ENCODE measurements around the gene CDKAL1.

The CDKAL1 gene

DNA sequence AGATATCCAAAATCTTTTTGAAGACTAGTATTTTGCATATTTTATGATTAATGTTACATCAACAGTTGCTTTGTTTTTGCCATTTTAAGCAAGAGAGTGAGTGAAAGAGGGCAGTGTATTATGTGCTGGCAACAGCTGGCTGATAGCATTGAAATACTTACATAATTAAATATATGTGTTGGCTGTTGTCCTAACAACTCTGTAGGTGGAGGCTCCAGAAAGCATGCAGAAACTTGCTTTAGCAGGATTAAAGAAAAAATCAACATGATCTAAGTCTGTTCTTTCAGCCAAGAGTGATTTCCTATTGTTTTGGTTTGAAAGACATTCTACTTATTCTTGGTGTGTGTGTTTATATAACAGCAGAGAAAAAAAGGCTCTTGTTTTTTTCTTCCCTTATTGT, 127.5 kb downstream of the CDKAL1 start:
- Histone ChIP-seq H3K27ac (ENCODE audit: low read length) (no peak overlapping the region), H3K4me2 (ENCODE audit: insufficient read depth, low read length) (no peak overlapping the region), H2AFZ (ENCODE audit: low read depth, low read length) (no peak overlapping the region), H3K36me3 (ENCODE audit: insufficient read depth, low read length) (no peaks in the 10 kb centered on the region), H3K27me3 (ENCODE audit: insufficient read depth, low read length, poor library complexity) (no peaks in the 10 kb centered on the region), H3K9me3 (ENCODE audit: insufficient read depth, low read length, severe bottlenecking) (no peaks in the 10 kb centered on the region), H3K9ac (ENCODE audit: low read depth, low read length) (no peak overlapping the region), H3K4me1 (ENCODE audit: insufficient read depth, low read length) (no peaks in the 10 kb centered on the region), H3K4me3 (ENCODE audit: low read depth in 1 of 2, low read length in 2 of 2) (no peak overlapping the region), H3K79me2 (ENCODE audit: insufficient read depth, low read length) (peaks cover 14% of the 10 kb centered on the region), H4K20me1 (ENCODE audit: insufficient read depth, low read length) (0 out of 2 replicates have a peak, but pooled peaks cover 2% of the 10 kb centered on the region)
- ATAC-seq (ENCODE audit: insufficient read depth, low read depth) (no peak), DNase-seq (no peak)
- TF ChIP-seq, protein P1, sequence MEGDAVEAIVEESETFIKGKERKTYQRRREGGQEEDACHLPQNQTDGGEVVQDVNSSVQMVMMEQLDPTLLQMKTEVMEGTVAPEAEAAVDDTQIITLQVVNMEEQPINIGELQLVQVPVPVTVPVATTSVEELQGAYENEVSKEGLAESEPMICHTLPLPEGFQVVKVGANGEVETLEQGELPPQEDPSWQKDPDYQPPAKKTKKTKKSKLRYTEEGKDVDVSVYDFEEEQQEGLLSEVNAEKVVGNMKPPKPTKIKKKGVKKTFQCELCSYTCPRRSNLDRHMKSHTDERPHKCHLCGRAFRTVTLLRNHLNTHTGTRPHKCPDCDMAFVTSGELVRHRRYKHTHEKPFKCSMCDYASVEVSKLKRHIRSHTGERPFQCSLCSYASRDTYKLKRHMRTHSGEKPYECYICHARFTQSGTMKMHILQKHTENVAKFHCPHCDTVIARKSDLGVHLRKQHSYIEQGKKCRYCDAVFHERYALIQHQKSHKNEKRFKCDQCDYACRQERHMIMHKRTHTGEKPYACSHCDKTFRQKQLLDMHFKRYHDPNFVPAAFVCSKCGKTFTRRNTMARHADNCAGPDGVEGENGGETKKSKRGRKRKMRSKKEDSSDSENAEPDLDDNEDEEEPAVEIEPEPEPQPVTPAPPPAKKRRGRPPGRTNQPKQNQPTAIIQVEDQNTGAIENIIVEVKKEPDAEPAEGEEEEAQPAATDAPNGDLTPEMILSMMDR (IDR thresholded peaks at IDR 0.05; ENCODE audit: borderline replicate concordance, extremely low read depth, low read length, poor library complexity, severe bottlenecking), result no peak
- TF ChIP-seq EZH2 (IDR thresholded peaks at IDR 0.05; ENCODE audit: borderline replicate concordance, low read depth, low read length, severe bottlenecking), result no peak

DNA sequence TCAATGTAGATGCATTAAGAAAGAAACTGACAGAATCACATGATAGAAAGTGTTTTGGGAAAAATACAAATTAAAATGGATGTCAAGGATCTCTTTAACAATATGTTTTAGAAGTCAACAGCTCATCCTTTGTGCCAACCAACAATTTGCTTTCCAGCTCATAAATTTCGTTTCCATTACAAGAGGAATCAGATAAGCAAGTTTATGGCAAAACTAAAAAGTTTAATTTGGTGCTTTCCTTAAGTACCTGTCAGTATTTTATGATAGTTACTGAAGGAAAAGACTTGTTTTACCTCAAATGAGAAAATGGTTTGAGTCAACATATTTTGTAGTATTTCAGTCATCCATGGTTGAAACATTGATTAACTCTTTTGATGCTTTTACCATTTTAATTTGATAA, 130.0 kb downstream of the CDKAL1 start:
- Histone ChIP-seq H3K9me3 (ENCODE audit: insufficient read depth, low read length, severe bottlenecking) (no peaks in the 10 kb centered on the region), H3K4me3 (ENCODE audit: low read depth in 1 of 2, low read length in 2 of 2) (no peak overlapping the region), H3K79me2 (ENCODE audit: insufficient read depth, low read length) (peaks cover 16% of the 10 kb centered on the region), H4K20me1 (ENCODE audit: insufficient read depth, low read length) (0 out of 2 replicates have a peak, but pooled peaks cover 5% of the 10 kb centered on the region), H3K4me1 (ENCODE audit: insufficient read depth, low read length) (no peaks in the 10 kb centered on the region), H3K27ac (ENCODE audit: low read length) (no peak overlapping the region), H3K36me3 (ENCODE audit: insufficient read depth, low read length) (no peaks in the 10 kb centered on the region), H2AFZ (ENCODE audit: low read depth, low read length) (no peak overlapping the region), H3K9ac (ENCODE audit: low read depth, low read length) (no peak overlapping the region), H3K27me3 (ENCODE audit: insufficient read depth, low read length, poor library complexity) (no peaks in the 10 kb centered on the region), H3K4me2 (ENCODE audit: insufficient read depth, low read length) (no peak overlapping the region)
- ATAC-seq (ENCODE audit: insufficient read depth, low read depth) (no peak), DNase-seq (no peak)
- TF ChIP-seq, protein P1 (IDR thresholded peaks at IDR 0.05; ENCODE audit: borderline replicate concordance, extremely low read depth, low read length, poor library complexity, severe bottlenecking), result no peak
- no peak for TF ChIP-seq EZH2 (IDR thresholded peaks at IDR 0.05; ENCODE audit: borderline replicate concordance, low read depth, low read length, severe bottlenecking)

DNA sequence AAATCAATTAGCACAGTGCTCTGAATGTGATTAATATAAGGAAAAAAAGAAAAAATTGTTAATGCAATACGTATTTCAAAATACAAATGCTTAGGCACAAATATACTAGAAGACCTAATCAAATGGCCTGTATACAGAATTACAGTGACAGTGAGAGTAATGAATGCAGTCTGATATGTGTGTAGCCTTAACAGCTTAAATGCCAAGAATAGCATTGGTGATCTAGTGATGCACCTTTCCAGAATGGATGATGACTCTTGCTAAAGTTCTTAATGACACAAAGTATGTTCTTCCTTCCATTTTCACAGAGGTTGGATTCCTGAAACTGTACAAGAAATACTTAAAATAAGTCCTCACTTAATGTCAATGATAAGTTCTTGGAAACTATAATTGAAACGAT, 131.0 kb downstream of the CDKAL1 start:
- ATAC-seq (ENCODE audit: insufficient read depth, low read depth) (no peak), DNase-seq (no peak)
- H3K4me1 ChIP-seq (ENCODE audit: insufficient read depth, low read length), result no peaks in the 10 kb centered on the region
- no peak overlapping the region for H3K27ac ChIP-seq (ENCODE audit: low read length)
- no peaks in the 10 kb centered on the region for H3K36me3 ChIP-seq (ENCODE audit: insufficient read depth, low read length)
- 0 out of 2 replicates have a peak, but pooled peaks cover 5% of the 10 kb centered on the region for H4K20me1 ChIP-seq (ENCODE audit: insufficient read depth, low read length)
- H3K4me3 ChIP-seq (ENCODE audit: low read depth in 1 of 2, low read length in 2 of 2), result no peak overlapping the region
- peaks cover 15% of the 10 kb centered on the region for H3K79me2 ChIP-seq (ENCODE audit: insufficient read depth, low read length)
- H3K9me3 ChIP-seq (ENCODE audit: insufficient read depth, low read length, severe bottlenecking), result no peaks in the 10 kb centered on the region
- TF ChIP-seq, protein P1 (IDR thresholded peaks at IDR 0.05; ENCODE audit: borderline replicate concordance, extremely low read depth, low read length, poor library complexity, severe bottlenecking), result no peak
- no peak for TF ChIP-seq EZH2 (IDR thresholded peaks at IDR 0.05; ENCODE audit: borderline replicate concordance, low read depth, low read length, severe bottlenecking)
- no peak overlapping the region for H3K9ac ChIP-seq (ENCODE audit: low read depth, low read length)
- H3K27me3 ChIP-seq (ENCODE audit: insufficient read depth, low read length, poor library complexity), result no peaks in the 10 kb centered on the region
- H2AFZ ChIP-seq (ENCODE audit: low read depth, low read length), result no peak overlapping the region
- H3K4me2 ChIP-seq (ENCODE audit: insufficient read depth, low read length), result no peak overlapping the region

Data from DND-41 (cell line).